HG03025 (cell line): ENCODE data around the gene NMNAT2.
"Not testable (repeated sequence)": the region's sequence is repeated elsewhere in the genome, so short reads cannot be mapped to it uniquely, and the experiment has no call there.

Experiments
- ATAC-seq: cut with Tn5 transposase; IDR thresholded peaks from one replicate; pipeline ENCODE4 v1.9.1; 2021; ENCODE audit warnings: mild to moderate bottlenecking, moderate library complexity; ENCODE audit not compliant: unreplicated experiment, low FRiP score

Gene NMNAT2

GRCh38 chr1:183243161-183244050, 174.8 kb downstream of the NMNAT2 start:
- ATAC-seq: no peak

- no peak for ATAC-seq
Measured at GRCh38 chr1:183242556-183242955, 175.6 kb downstream of the NMNAT2 start.

GRCh38 chr1:183241471-183241870, 176.7 kb downstream of the NMNAT2 start:
- no peak for ATAC-seq

GRCh38 chr1:183240853-183241252, 177.3 kb downstream of the NMNAT2 start:
- not testable (repeated sequence) for ATAC-seq

- ATAC-seq: no peak
Measured at GRCh38 chr1:183240526-183240825, 177.7 kb downstream of the NMNAT2 start.

- ATAC-seq: no peak
Measured at GRCh38 chr1:183239793-183240525, 178.2 kb downstream of the NMNAT2 start.

GRCh38 chr1:183239220-183239742, 178.9 kb downstream of the NMNAT2 start:
- no peak for ATAC-seq

- no peak for ATAC-seq
Measured at GRCh38 chr1:183238071-183238470, 180.1 kb downstream of the NMNAT2 start.

GRCh38 chr1:183237046-183237445, 181.1 kb downstream of the NMNAT2 start:
- no peak for ATAC-seq

GRCh38 chr1:183236158-183236725, 181.9 kb downstream of the NMNAT2 start:
- no peak for ATAC-seq

GRCh38 chr1:183235503-183235902, 182.7 kb downstream of the NMNAT2 start:
- no peak for ATAC-seq

GRCh38 chr1:183234660-183235476, 183.3 kb downstream of the NMNAT2 start:
- ATAC-seq: no peak

- no peak for ATAC-seq
Measured at GRCh38 chr1:183233113-183233512, 185.1 kb downstream of the NMNAT2 start.

GRCh38 chr1:183231545-183231944, 186.6 kb downstream of the NMNAT2 start:
- no peak for ATAC-seq

- ATAC-seq: no peak
Measured at GRCh38 chr1:183230413-183230812, 187.8 kb downstream of the NMNAT2 start.

GRCh38 chr1:183228347-183229220, 189.6 kb downstream of the NMNAT2 start:
- ATAC-seq: no peak

GRCh38 chr1:183227422-183228346, 190.5 kb downstream of the NMNAT2 start:
- ATAC-seq: no peak

GRCh38 chr1:183226963-183227362, 191.2 kb downstream of the NMNAT2 start:
- ATAC-seq: no peak
